HEK293 (cell line): ENCODE results near the gene RALGAPA2.

ENCODE experiments used
- CTCF ChIA-PET: fragments of 350-600 bp; formaldehyde crosslinking; extraction: SDS; loops from one replicate; lab custom pipeline; 2021; ENCODE audit warnings: antibody characterized with exemption; lab: Yijun Ruan, JAX
- POLR2A ChIA-PET: fragments of 300-600 bp; formaldehyde crosslinking; extraction: SDS; loops from one replicate; lab custom pipeline; 2020; ENCODE audit warnings: antibody characterized with exemption, inconsistent platforms; lab: Yijun Ruan, JAX
- H3K27ac ChIP-seq: fragments of 200-500 bp; sonication (Bioruptor generic); 2 replicates; pipeline ENCODE4 v1.5.1; 2014; ENCODE audit warnings: low read depth, low read length, control low read depth, inconsistent platforms; ENCODE audit errors: extremely low read depth
- H3K36me3 ChIP-seq, 2 experiments: fragments of 200-500 bp in 1 of 2; sonication (Bioruptor generic) in 1 of 2; 1 replicate in 1 of 2; 2 replicates in 1 of 2; pipeline ENCODE4 v1.5.1; 2014 to 2017; ENCODE audit warnings: inconsistent platforms in 2 of 2, low read length in 2 of 2; ENCODE audit not compliant: control insufficient read depth in 2 of 2, insufficient read depth in 1 of 2
- H3K4me1 ChIP-seq: fragments of 200-500 bp; sonication (Bioruptor generic); 2 replicates; pipeline ENCODE4 v1.5.1; 2014; ENCODE audit warnings: mild to moderate bottlenecking, low read length, inconsistent platforms; ENCODE audit not compliant: control insufficient read depth, insufficient read depth
- H3K4me3 ChIP-seq: 2 replicates; pipeline ENCODE4 v1.5.1; 2011; ENCODE audit warnings: low read depth, mild to moderate bottlenecking, control low read depth, low read length, moderate library complexity
- H3K9me3 ChIP-seq: fragments of 200-500 bp; sonication (Bioruptor generic); 2 replicates; pipeline ENCODE4 v1.5.1; 2014; ENCODE audit warnings: low read depth, low read length, inconsistent platforms; ENCODE audit not compliant: control insufficient read depth, insufficient read depth
- BCL11A ChIP-seq: fragments of 450-650 bp; formaldehyde crosslinking; IDR thresholded peaks from 2 replicates; pipeline ENCODE4 v1.5.1; 2016; ENCODE audit warnings: low read depth, missing biosample characterization, missing genetic modification characterization
- CTCF ChIP-seq: fragments of 450-650 bp; formaldehyde crosslinking; IDR thresholded peaks from 2 replicates; pipeline ENCODE4 v1.5.1; 2016; ENCODE audit warnings: missing biosample characterization, missing genetic modification characterization
- INSM2 ChIP-seq: fragments of 450-650 bp; formaldehyde crosslinking; IDR thresholded peaks from 2 replicates; pipeline ENCODE4 v1.5.1; 2016; ENCODE audit warnings: missing biosample characterization, missing genetic modification characterization
- OSR2 ChIP-seq: fragments of 450-650 bp; formaldehyde crosslinking; IDR thresholded peaks from 2 replicates; pipeline ENCODE4 v1.5.1; 2016; ENCODE audit warnings: missing biosample characterization, missing genetic modification characterization
- PATZ1 ChIP-seq: fragments of 450-650 bp; formaldehyde crosslinking; IDR thresholded peaks from 2 replicates; pipeline ENCODE4 v1.5.1; 2016; ENCODE audit warnings: missing biosample characterization, missing genetic modification characterization
- SALL2 ChIP-seq: fragments of 450-650 bp; formaldehyde crosslinking; IDR thresholded peaks from 2 replicates; pipeline ENCODE4 v1.5.0; 2017; ENCODE audit warnings: missing biosample characterization, mild to moderate bottlenecking, missing genetic modification characterization, borderline replicate concordance
- SP3 ChIP-seq: fragments of 450-650 bp; formaldehyde crosslinking; IDR thresholded peaks from 2 replicates; pipeline ENCODE4 v1.5.1; 2016; ENCODE audit warnings: missing biosample characterization, missing genetic modification characterization
- YY2 ChIP-seq: fragments of 450-650 bp; formaldehyde crosslinking; IDR thresholded peaks from 2 replicates; pipeline ENCODE4 v1.5.1; 2016; ENCODE audit warnings: missing biosample characterization, missing genetic modification characterization
- ZBTB44 ChIP-seq: fragments of 450-650 bp; IDR thresholded peaks from 2 replicates; pipeline ENCODE4 v1.5.1; 2018; ENCODE audit warnings: missing biosample characterization, mild to moderate bottlenecking, missing genetic modification characterization
- ZFP37 ChIP-seq: fragments of 450-650 bp; formaldehyde crosslinking; IDR thresholded peaks from 2 replicates; pipeline ENCODE4 v1.5.1; 2016; ENCODE audit warnings: missing biosample characterization, missing genetic modification characterization
- ZNF132 ChIP-seq: fragments of 450-650 bp; formaldehyde crosslinking; IDR thresholded peaks from 2 replicates; pipeline ENCODE4 v1.5.1; 2017; ENCODE audit warnings: missing biosample characterization, missing genetic modification characterization, borderline replicate concordance
- ZNF366 ChIP-seq: fragments of 450-650 bp; formaldehyde crosslinking; conservative IDR thresholded peaks from 2 replicates; pipeline ENCODE4 v1.5.1; 2016; ENCODE audit warnings: missing biosample characterization, missing genetic modification characterization
- ZNF423 ChIP-seq: fragments of 450-650 bp; formaldehyde crosslinking; IDR thresholded peaks from 2 replicates; pipeline ENCODE4 v1.5.1; 2016; ENCODE audit warnings: missing biosample characterization, missing genetic modification characterization
- ZNF518A ChIP-seq: fragments of 450-650 bp; formaldehyde crosslinking; conservative IDR thresholded peaks from 2 replicates; pipeline ENCODE4 v1.5.1; 2016; ENCODE audit warnings: low read depth, missing biosample characterization, missing genetic modification characterization
- ZNF529 ChIP-seq: fragments of 450-650 bp; formaldehyde crosslinking; IDR thresholded peaks from 2 replicates; pipeline ENCODE4 v1.5.1; 2017; ENCODE audit warnings: missing genetic modification characterization, missing biosample characterization; ENCODE audit not compliant: insufficient replicate concordance
- ZNF747 ChIP-seq: fragments of 450-650 bp; formaldehyde crosslinking; IDR thresholded peaks from 2 replicates; pipeline ENCODE4 v1.5.1; 2016; ENCODE audit warnings: missing biosample characterization, missing genetic modification characterization
- ZNF768 ChIP-seq: fragments of 450-650 bp; formaldehyde crosslinking; IDR thresholded peaks from 2 replicates; pipeline ENCODE4 v1.5.1; 2018; ENCODE audit warnings: missing biosample characterization, mild to moderate bottlenecking, missing genetic modification characterization
- ZNF785 ChIP-seq: fragments of 450-650 bp; formaldehyde crosslinking; IDR thresholded peaks from 2 replicates; pipeline ENCODE4 v1.5.1; 2016; ENCODE audit warnings: missing biosample characterization, missing genetic modification characterization
- ZNF843 ChIP-seq: fragments of 450-650 bp; formaldehyde crosslinking; IDR thresholded peaks from 2 replicates; pipeline ENCODE4 v1.5.1; 2016; ENCODE audit warnings: missing biosample characterization, missing genetic modification characterization

RALGAPA2 gene

GRCh38 chr20:20628314-20628713, 84.1 kb downstream of the RALGAPA2 start (continued):
- TF ChIP-seq INSM2 (tag by site-specific recombination) (no peak), YY2 (tag by site-specific recombination) (no peak), ZNF768 (no peak), ZNF423 (tag by site-specific recombination) (no peak), ZNF366 (tag by site-specific recombination) (no peak), ZNF843 (tag by site-specific recombination) (no peak)

GRCh38 chr20:20627471-20627870, 85.0 kb downstream of the RALGAPA2 start:
- H3K36me3 ChIP-seq, result peaks cover 0 to 33% of the 10 kb centered on the region in 2 experiments; a peak in 1 of 3 replicates
- POLR2A ChIA-PET, result no interaction called here
- CTCF ChIA-PET, result no interaction called here
- H3K27ac ChIP-seq, result no peak overlapping the region
- no peaks in the 10 kb centered on the region for H3K9me3 ChIP-seq
- no peaks in the 10 kb centered on the region for H3K4me1 ChIP-seq
- H3K4me3 ChIP-seq, result no peak overlapping the region
- no peak for TF ChIP-seq OSR2
- TF ChIP-seq ZNF132, result no peak
- TF ChIP-seq PATZ1 (tag by site-specific recombination), result no peak
- TF ChIP-seq SP3 (tag by site-specific recombination), result no peak
- TF ChIP-seq ZFP37 (tag by site-specific recombination), result no peak
- no peak for TF ChIP-seq ZNF529 (tag by site-specific recombination)
- TF ChIP-seq ZNF518A (tag by site-specific recombination), result no peak
- no peak for TF ChIP-seq BCL11A (tag by site-specific recombination)
- no peak for TF ChIP-seq ZBTB44 (tag by site-specific recombination)
- no peak for TF ChIP-seq SALL2
- TF ChIP-seq CTCF (tag by site-specific recombination), result no peak
- no peak for TF ChIP-seq ZNF785 (tag by site-specific recombination)
- no peak for TF ChIP-seq ZNF747 (tag by site-specific recombination)
